GM18519 (cell line): ENCODE results near the gene KDM7A.
"Not testable (repeated sequence)": the region's sequence is repeated elsewhere in the genome, so short reads cannot be mapped to it uniquely, and the experiment has no call there.

Experiments used
- ATAC-seq: cut with Tn5 transposase; IDR thresholded peaks from one replicate; pipeline ENCODE4 v1.9.1; 2021; ENCODE audit warnings: mild to moderate bottlenecking, moderate library complexity; ENCODE audit not compliant: unreplicated experiment, low FRiP score

Gene KDM7A

GRCh38 chr7:140160308-140160707, 16.5 kb downstream of the KDM7A start:
- ATAC-seq = no peak

GRCh38 chr7:140159497-140159896, 17.3 kb downstream of the KDM7A start:
- ATAC-seq = no peak

- ATAC-seq = no peak
Measured at GRCh38 chr7:140156460-140157080, 20.2 kb downstream of the KDM7A start.

- no peak for ATAC-seq
Measured at GRCh38 chr7:140155428-140155827, 21.4 kb downstream of the KDM7A start.

GRCh38 chr7:140153666-140154161, 23.1 kb downstream of the KDM7A start:
- ATAC-seq = no peak

GRCh38 chr7:140146574-140146973, 30.2 kb downstream of the KDM7A start:
- ATAC-seq = no peak

GRCh38 chr7:140145709-140146108, 31.1 kb downstream of the KDM7A start:
- ATAC-seq = no peak

- no peak for ATAC-seq
Measured at GRCh38 chr7:140144821-140145220, 32.0 kb downstream of the KDM7A start.

GRCh38 chr7:140143997-140144396, 32.8 kb downstream of the KDM7A start:
- no peak for ATAC-seq

- ATAC-seq = no peak
Measured at GRCh38 chr7:140142031-140142430, 34.8 kb downstream of the KDM7A start.

- no peak for ATAC-seq
Measured at GRCh38 chr7:140141256-140141655, 35.5 kb downstream of the KDM7A start.

- no peak for ATAC-seq
Measured at GRCh38 chr7:140137078-140137477, 39.7 kb downstream of the KDM7A start.

GRCh38 chr7:140136073-140136472, 40.7 kb downstream of the KDM7A start:
- ATAC-seq = no peak

- no peak for ATAC-seq
Measured at GRCh38 chr7:140134039-140134438, 42.7 kb downstream of the KDM7A start.

GRCh38 chr7:140127360-140128127, 49.2 kb downstream of the KDM7A start:
- ATAC-seq = no peak

GRCh38 chr7:140126435-140127034, 50.2 kb downstream of the KDM7A start:
- no peak for ATAC-seq

- ATAC-seq = no peak
Measured at GRCh38 chr7:140122965-140123364, 53.8 kb downstream of the KDM7A start.

- no peak for ATAC-seq
Measured at GRCh38 chr7:140121326-140121725, 55.5 kb downstream of the KDM7A start.

- not testable (repeated sequence) for ATAC-seq
Measured at GRCh38 chr7:140114817-140115216, 62.0 kb downstream of the KDM7A start.

GRCh38 chr7:140108777-140109176, 68.0 kb downstream of the KDM7A start:
- ATAC-seq = not testable (repeated sequence)

GRCh38 chr7:140096459-140096858, 80.3 kb downstream of the KDM7A start:
- ATAC-seq = no peak

- ATAC-seq = no peak
Measured at GRCh38 chr7:140093375-140093774, 83.4 kb downstream of the KDM7A start.
